ENCODE data around the gene NME9.

The NME9 gene

GRCh38 chr3:138289260-138289659 is 40.4 kb downstream of the NME9 start:
- H3K27ac Mint-ChIP-seq = peak overlapping the region; percentile 73
- no peaks in the 10 kb centered on the region for H3K9me3 Mint-ChIP-seq
- H3K36me3 Mint-ChIP-seq = peaks cover 49% of the 10 kb centered on the region
- no peak overlapping the region for H3K4me3 Mint-ChIP-seq
- DNase-seq (ENCODE audit: low spot score in 2 of 2) (no peak), ATAC-seq (peak; percentile 55)
- peaks cover 15% of the 10 kb centered on the region for H3K4me1 Mint-ChIP-seq

GRCh38 chr3:138284957-138285477 is 44.6 kb downstream of the NME9 start:
- Mint-ChIP-seq H3K9me3 (no peaks in the 10 kb centered on the region), H3K4me1 (peaks cover 18% of the 10 kb centered on the region), H3K27ac (no peak overlapping the region), H3K36me3 (peaks cover 27% of the 10 kb centered on the region), H3K4me3 (no peak overlapping the region)
- DNase-seq (ENCODE audit: low spot score in 2 of 2) (no peak), ATAC-seq (no peak)

DNA sequence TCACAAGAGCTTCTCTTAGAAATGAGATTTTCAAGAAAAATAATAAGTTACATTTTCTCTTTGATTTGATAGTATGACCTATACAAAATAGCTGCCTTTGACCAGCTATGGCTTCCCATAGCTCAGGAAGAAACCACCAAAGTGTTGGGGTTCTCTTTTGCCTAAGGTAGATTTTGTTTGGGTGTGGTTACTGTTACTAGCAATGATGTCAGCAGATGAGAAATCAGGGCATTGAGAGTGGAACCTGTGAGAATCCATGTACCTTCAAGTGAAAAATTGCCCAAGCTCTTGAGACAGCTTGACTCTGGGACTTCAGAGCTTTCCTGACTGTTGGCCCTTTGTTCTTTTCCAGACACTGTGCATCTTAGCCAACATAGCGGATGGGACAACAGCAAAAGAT is 45.6 kb downstream of the NME9 start:
- no peak overlapping the region for H3K4me3 Mint-ChIP-seq
- H3K36me3 Mint-ChIP-seq = peaks cover 24% of the 10 kb centered on the region
- H3K9me3 Mint-ChIP-seq = no peaks in the 10 kb centered on the region
- H3K4me1 Mint-ChIP-seq = peaks cover 8% of the 10 kb centered on the region
- peak overlapping the region; percentile 9 for H3K27ac Mint-ChIP-seq
- ATAC-seq = no peak
- DNase-seq (ENCODE audit: low spot score in 2 of 2) = no peak

DNA sequence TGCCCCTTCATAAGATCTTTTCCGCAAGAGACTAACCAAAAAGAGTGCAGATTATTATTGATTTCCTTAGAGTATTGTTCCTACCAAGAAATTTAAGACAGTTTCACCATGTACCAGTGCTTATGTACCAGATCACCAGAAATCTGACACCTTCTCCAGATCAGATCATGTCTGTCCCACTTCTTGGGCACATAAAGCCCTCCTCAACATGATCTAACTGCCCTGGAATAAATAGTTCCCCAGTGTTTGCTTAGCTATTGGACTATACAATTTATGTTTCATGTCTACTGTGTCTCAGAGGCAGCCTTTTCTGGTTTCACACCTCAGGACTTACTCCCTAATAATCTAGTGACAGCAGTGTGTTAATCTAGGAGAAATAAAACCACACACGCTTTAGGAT is 46.8 kb downstream of the NME9 start:
- ATAC-seq (no peak), DNase-seq (ENCODE audit: low spot score in 2 of 2) (no peak)
- Mint-ChIP-seq H3K9me3 (no peaks in the 10 kb centered on the region), H3K27ac (peak overlapping the region; percentile 13), H3K36me3 (peaks cover 16% of the 10 kb centered on the region), H3K4me3 (no peak overlapping the region), H3K4me1 (peaks cover 6% of the 10 kb centered on the region)

- Mint-ChIP-seq H3K27ac (no peak overlapping the region), H3K9me3 (no peaks in the 10 kb centered on the region), H3K4me1 (peaks cover 6% of the 10 kb centered on the region), H3K4me3 (no peak overlapping the region), H3K36me3 (peaks cover 22% of the 10 kb centered on the region)
- DNase-seq (ENCODE audit: low spot score in 2 of 2) (no peak), ATAC-seq (no peak)
These were observed 48.1 kb downstream of the NME9 start for GRCh38 chr3:138281561-138281960.

GRCh38 chr3:138271189-138271794 is 58.4 kb downstream of the NME9 start:
- Mint-ChIP-seq H3K36me3 (peaks cover 75% of the 10 kb centered on the region), H3K27ac (peak overlapping the region; percentile 3), H3K9me3 (no peaks in the 10 kb centered on the region), H3K4me1 (peaks cover 6% of the 10 kb centered on the region), H3K4me3 (no peak overlapping the region)
- ATAC-seq (no peak), DNase-seq (ENCODE audit: low spot score in 2 of 2) (no peak)

DNA sequence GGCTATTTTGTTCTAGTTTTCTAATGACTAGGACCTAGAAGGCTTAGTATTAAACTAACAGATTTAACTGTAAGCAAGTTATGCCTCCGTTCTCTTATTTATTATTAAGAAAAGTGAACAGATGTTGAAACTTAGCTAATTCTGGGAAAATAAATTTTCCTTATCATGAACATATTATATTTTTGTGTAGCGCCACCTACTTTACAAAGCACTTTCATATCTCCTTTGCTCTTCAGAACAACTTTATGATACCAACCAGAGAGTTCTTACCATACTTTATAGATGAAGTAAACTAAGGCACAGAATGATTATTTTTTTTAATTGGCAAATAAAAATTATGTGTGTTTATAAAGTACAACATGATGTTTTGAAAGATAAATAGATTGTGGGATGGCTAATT is 59.4 kb downstream of the NME9 start:
- no peaks in the 10 kb centered on the region for H3K9me3 Mint-ChIP-seq
- DNase-seq (ENCODE audit: low spot score in 2 of 2) = no peak
- H3K4me1 Mint-ChIP-seq = peaks cover 6% of the 10 kb centered on the region

GRCh38 chr3:138267083-138267482 is 62.6 kb downstream of the NME9 start:
- DNase-seq (ENCODE audit: low spot score in 2 of 2) (no peak), ATAC-seq (no peak)
- no peaks in the 10 kb centered on the region for H3K9me3 Mint-ChIP-seq
- peaks cover 6% of the 10 kb centered on the region for H3K4me1 Mint-ChIP-seq
- H3K27ac Mint-ChIP-seq = no peak overlapping the region
- peaks cover 50% of the 10 kb centered on the region for H3K36me3 Mint-ChIP-seq
- no peak overlapping the region for H3K4me3 Mint-ChIP-seq

More for the DNA sequence above, 59.4 kb downstream of the NME9 start:
- ATAC-seq = no peak
- Mint-ChIP-seq H3K4me3 (no peak overlapping the region), H3K36me3 (peaks cover 73% of the 10 kb centered on the region), H3K27ac (no peak overlapping the region)

DNA sequence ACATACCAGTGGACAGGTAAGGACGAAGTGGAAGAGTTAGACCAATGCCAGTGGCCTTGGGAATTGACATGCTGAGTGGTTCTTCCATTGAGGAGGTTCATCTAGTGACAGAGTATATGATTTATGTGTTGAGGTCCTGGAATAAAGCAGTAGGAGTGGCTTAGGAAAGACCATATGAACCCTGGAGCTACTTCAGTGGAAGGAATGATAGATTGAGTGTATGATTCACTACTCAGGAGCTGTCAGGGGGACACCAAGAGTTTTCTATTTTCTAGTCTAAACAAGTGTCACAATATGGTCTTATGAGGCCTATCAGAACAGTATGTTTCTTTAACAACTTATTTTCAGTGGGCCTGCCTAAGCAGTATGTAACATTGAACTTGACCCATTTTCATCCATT is 63.9 kb downstream of the NME9 start:
- ATAC-seq (no peak), DNase-seq (ENCODE audit: low spot score in 2 of 2) (no peak)
- Mint-ChIP-seq H3K36me3 (peaks cover 38% of the 10 kb centered on the region), H3K4me3 (no peak overlapping the region), H3K9me3 (no peaks in the 10 kb centered on the region), H3K27ac (no peak overlapping the region), H3K4me1 (no peaks in the 10 kb centered on the region)

DNA sequence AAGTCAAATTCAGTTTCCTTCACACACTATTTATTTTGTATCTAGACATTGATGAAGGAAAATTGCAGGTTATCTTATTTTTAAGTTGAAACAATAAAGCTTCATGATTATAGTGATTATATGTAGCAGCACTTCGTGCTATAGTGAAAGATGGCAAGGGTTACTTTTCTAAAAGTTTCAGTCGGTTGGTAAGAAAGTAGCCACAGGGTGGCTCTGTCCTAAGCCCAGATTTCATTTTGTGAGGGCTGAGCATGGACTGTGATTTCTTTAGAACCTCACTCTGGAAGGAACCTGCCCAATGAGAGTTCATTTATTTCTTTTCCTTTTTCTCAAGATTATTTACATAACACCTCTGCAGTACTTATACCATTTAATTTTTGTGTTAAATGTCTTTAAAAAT is 66.5 kb downstream of the NME9 start:
- Mint-ChIP-seq H3K27ac (no peak overlapping the region), H3K4me3 (no peak overlapping the region), H3K4me1 (no peaks in the 10 kb centered on the region), H3K9me3 (no peaks in the 10 kb centered on the region), H3K36me3 (peaks cover 17% of the 10 kb centered on the region)
- no peak for DNase-seq (ENCODE audit: low spot score in 2 of 2)
- ATAC-seq = no peak

GRCh38 chr3:138260611-138261010 is 69.0 kb downstream of the NME9 start:
- H3K4me1 Mint-ChIP-seq = no peaks in the 10 kb centered on the region
- peaks cover 16% of the 10 kb centered on the region for H3K36me3 Mint-ChIP-seq
- no peak overlapping the region for H3K27ac Mint-ChIP-seq
- ATAC-seq (no peak), DNase-seq (ENCODE audit: low spot score in 2 of 2) (no peak)
- no peak overlapping the region for H3K4me3 Mint-ChIP-seq
- no peaks in the 10 kb centered on the region for H3K9me3 Mint-ChIP-seq

DNA sequence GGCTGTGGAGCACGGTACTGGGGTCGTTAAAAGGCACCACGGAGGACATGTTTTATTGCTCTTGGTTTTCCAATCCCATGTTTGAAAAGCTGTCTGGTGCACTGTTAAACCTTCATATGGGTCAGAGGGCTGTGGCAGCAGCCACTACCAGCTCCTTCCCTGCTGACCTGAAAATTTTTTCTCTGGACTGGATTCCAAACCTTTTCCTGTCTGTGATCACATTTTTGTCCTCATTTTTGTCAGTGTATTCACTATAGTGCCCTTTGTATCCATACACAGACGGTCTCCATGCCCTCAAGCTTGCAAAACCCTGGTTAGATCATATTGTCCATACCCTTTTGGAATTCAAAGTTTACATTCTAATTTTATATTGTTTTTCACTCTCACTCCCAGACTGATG is 70.5 kb downstream of the NME9 start:
- H3K4me1 Mint-ChIP-seq = no peaks in the 10 kb centered on the region

GRCh38 chr3:138257986-138258385 is 71.7 kb downstream of the NME9 start:
- H3K36me3 Mint-ChIP-seq = peaks cover 6% of the 10 kb centered on the region
- H3K27ac Mint-ChIP-seq = peak overlapping the region; percentile 48
- H3K4me1 Mint-ChIP-seq = peaks cover 6% of the 10 kb centered on the region
- H3K9me3 Mint-ChIP-seq = no peaks in the 10 kb centered on the region
- no peak for ATAC-seq
- no peak for DNase-seq (ENCODE audit: low spot score in 2 of 2)
- no peak overlapping the region for H3K4me3 Mint-ChIP-seq

More for the DNA sequence above, 70.5 kb downstream of the NME9 start:
- Mint-ChIP-seq H3K36me3 (peaks cover 6% of the 10 kb centered on the region), H3K9me3 (no peaks in the 10 kb centered on the region), H3K4me3 (no peak overlapping the region), H3K27ac (no peak overlapping the region)
- ATAC-seq = no peak
- DNase-seq (ENCODE audit: low spot score in 2 of 2) = no peak

DNA sequence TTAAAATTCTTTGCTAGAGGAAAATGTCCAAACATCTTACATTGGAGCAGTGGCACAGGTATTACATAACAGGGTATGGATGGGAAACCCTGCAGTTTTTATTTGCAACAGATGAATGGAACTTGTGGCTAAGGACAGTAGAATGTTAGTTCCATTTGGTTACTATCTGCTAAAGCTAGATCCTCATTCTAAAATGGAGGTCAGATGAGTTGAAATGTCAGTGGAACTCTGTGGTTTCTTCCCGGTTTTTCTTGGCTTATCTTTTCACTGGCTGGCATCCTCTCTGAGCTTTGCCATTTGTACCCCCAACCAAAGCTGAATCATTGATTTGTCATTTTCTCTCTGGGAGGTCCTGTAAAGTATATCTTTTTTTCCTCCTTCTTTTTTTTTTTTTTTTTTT is 73.6 kb downstream of the NME9 start:
- Mint-ChIP-seq H3K4me1 (peaks cover 6% of the 10 kb centered on the region), H3K4me3 (no peak overlapping the region), H3K36me3 (peaks cover 6% of the 10 kb centered on the region), H3K9me3 (no peaks in the 10 kb centered on the region), H3K27ac (no peak overlapping the region)
- ATAC-seq (no peak), DNase-seq (ENCODE audit: low spot score in 2 of 2) (no peak)

DNA sequence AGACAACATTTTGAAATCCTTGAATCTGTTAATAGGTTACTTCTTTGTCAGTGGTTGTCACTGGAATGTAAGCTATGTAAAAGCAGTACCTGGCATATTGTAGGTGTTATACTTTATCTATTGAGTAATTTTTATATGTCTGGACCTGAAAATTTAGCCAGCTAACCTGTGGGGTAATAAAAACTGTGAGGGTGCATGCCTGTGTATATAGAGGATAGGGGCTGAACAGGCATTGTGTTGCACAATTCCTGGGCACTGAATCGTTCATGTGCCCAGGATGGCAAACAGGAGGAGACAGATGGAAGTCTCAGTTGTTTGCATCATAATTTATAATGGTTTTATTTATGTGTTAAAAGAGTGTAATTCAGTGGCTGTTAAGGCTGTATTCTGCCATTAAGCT is 75.4 kb downstream of the NME9 start:
- DNase-seq (ENCODE audit: low spot score in 2 of 2) = no peak
- ATAC-seq = no peak

GRCh38 chr3:138253609-138254008 is 76.0 kb downstream of the NME9 start:
- DNase-seq (ENCODE audit: low spot score in 2 of 2) = no peak
- Mint-ChIP-seq H3K27ac (no peak overlapping the region), H3K4me1 (peaks cover 6% of the 10 kb centered on the region), H3K36me3 (peaks cover 13% of the 10 kb centered on the region), H3K9me3 (no peaks in the 10 kb centered on the region), H3K4me3 (no peak overlapping the region)
- ATAC-seq = no peak

More for the DNA sequence above, 75.4 kb downstream of the NME9 start:
- no peak overlapping the region for H3K4me3 Mint-ChIP-seq
- peaks cover 11% of the 10 kb centered on the region for H3K36me3 Mint-ChIP-seq
- H3K4me1 Mint-ChIP-seq = peaks cover 6% of the 10 kb centered on the region
- H3K9me3 Mint-ChIP-seq = no peaks in the 10 kb centered on the region
- H3K27ac Mint-ChIP-seq = no peak overlapping the region

All from stimulated activated effector memory CD8-positive, alpha-beta T cell treated with anti-CD3 and anti-CD28 coated beads, Interleukin-12 subunit alpha, Interleukin-12 subunit beta, amount 100 ng/mL, for 72 hours (primary cell).